Neural cell (in vitro differentiated cells): ENCODE data around the gene PLPP3.

Experiments used
- EP300 ChIP-seq: fragments of 450-650 bp; conservative IDR thresholded peaks from 2 replicates; pipeline ENCODE4 v1.6.1; 2014; ENCODE audit warnings: antibody characterized with exemption, mild to moderate bottlenecking, moderate library complexity; ENCODE audit not compliant: poor library complexity, severe bottlenecking
- POLR2AphosphoS5 ChIP-seq: IDR thresholded peaks from 2 replicates; pipeline ENCODE4 v1.6.1; 2012
- SMC3 ChIP-seq: fragments of 450-650 bp; conservative IDR thresholded peaks from 2 replicates; pipeline ENCODE4 v1.6.1; 2014; ENCODE audit warnings: antibody characterized with exemption, mild to moderate bottlenecking, moderate library complexity; ENCODE audit not compliant: poor library complexity
- TF ChIP-seq, protein P1 (sequence below): fragments of 450-650 bp; IDR thresholded peaks from 2 replicates; pipeline ENCODE4 v1.5.1; 2014; ENCODE audit warnings: antibody characterized with exemption, mild to moderate bottlenecking, moderate library complexity; ENCODE audit not compliant: poor library complexity, severe bottlenecking

DNA sequence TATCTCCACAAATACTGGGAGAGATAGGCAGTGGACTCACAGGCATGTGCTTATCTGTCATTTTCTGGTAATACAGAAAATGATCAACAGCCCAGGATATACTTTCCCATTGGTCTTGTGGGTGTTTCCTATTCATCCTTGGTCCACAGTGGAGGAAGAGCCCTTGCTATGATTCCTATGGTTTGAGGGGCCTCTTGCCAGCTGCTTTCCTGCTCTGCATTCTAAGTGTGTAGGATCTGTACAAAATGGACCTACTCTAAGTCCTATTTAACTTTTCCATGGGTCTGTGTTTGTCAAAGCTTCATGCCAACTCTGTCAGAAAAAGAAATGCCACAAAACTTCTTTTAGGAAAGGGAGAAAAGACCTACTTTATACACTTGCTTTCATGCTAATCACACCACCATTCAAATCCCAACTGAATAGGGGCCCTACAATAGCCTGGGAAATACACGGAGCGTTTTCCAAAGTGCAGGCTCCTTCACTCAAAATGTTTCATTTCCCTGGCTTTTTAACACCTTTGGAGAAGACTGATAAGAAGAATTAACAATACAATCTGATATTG, 16.4 kb downstream of the PLPP3 start:
- TF ChIP-seq, protein P1, sequence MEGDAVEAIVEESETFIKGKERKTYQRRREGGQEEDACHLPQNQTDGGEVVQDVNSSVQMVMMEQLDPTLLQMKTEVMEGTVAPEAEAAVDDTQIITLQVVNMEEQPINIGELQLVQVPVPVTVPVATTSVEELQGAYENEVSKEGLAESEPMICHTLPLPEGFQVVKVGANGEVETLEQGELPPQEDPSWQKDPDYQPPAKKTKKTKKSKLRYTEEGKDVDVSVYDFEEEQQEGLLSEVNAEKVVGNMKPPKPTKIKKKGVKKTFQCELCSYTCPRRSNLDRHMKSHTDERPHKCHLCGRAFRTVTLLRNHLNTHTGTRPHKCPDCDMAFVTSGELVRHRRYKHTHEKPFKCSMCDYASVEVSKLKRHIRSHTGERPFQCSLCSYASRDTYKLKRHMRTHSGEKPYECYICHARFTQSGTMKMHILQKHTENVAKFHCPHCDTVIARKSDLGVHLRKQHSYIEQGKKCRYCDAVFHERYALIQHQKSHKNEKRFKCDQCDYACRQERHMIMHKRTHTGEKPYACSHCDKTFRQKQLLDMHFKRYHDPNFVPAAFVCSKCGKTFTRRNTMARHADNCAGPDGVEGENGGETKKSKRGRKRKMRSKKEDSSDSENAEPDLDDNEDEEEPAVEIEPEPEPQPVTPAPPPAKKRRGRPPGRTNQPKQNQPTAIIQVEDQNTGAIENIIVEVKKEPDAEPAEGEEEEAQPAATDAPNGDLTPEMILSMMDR, result no peak
- TF ChIP-seq EP300 (no peak), SMC3 (no peak), POLR2AphosphoS5 (no peak)
